Measurements from ENCODE around the gene OR52K2.
"Not testable (repeated sequence)": the region's sequence is repeated elsewhere in the genome, so short reads cannot be mapped to it uniquely, and the experiment has no call there.

OR52K2 gene

DNA sequence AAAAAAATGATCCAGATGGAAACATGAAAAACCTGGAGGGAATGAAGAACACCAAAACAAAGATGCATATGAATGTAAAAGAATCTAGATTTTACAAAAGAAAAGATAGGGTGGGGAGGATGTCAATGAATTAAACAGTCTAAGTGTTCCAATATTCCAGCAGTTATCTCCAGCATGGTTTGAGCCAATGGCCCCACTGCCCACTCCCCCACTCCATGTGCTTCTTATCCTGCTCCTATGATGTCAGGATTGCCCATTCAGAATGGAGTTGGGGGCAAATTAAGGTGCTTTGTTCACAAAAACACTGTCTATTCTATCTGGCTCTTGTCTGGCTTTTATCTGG is 32.1 kb downstream of the OR52K2 start:
- no peak for DNase-seq

DNA sequence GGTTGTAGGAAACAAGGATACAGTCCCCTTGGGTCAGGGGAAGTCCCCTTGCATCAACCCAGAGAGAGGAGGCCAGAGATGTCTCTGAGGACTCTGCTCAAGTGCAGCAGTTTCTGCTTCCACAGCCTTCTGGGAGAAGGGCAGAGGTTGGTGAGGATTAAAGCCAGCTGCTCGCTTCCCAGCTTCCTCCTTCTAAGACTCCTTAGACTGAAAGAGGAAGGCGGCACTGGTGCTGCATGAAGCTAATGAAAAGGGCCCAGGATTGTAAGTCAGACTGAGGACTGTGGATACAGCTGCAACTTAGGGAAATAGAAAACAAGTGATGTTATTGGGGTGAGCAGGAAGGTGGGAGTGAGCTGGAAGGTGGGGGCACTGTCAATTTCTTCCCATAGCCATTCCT is 33.4 kb downstream of the OR52K2 start, which contains the start of gene OR52K1:
OR52K1 (plus strand) TSS at position 202 of the 400 bp plus-strand sequence. CDS start 6,255 bp downstream, outside the sequence.
- no peak for DNase-seq

DNA sequence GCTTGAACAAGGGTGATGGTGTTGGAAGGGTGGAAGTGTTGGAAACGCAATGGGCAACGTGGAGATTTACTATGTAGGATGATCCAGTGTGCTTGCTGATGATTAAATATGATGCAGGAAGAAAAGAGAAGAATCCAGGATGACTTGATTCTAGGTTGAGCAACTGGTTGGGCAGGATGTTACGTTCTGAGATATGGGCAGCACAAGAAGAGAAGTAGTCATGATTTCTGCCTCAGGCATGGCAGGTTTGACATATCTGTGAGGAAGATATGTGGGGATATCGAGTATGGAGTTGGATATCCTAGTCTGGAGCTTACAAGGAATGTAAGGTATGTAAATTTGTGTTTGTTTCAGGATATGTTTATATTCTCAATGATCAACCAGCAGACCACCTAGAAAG is 35.2 kb downstream of the OR52K2 start:
- no peak for DNase-seq

DNA sequence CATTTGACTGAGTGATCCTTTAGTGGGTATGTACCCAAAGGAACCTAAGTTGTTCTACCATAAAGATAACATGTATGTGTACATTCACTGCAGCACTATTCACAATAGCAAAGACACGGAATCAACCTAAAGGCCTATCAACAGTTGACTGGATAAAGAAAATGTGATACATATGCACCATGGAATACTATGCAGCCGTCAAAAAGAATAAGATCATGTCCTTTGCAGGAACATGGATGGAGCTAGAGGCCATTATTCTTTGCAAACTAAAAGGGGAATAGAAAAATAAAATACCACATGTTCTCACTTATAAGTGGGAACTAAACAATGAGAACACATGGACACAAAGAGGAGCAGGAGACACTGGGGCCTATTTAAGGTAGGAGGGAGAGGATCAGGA is 42.3 kb downstream of the OR52K2 start:
- DNase-seq, result not testable (repeated sequence)

DNA sequence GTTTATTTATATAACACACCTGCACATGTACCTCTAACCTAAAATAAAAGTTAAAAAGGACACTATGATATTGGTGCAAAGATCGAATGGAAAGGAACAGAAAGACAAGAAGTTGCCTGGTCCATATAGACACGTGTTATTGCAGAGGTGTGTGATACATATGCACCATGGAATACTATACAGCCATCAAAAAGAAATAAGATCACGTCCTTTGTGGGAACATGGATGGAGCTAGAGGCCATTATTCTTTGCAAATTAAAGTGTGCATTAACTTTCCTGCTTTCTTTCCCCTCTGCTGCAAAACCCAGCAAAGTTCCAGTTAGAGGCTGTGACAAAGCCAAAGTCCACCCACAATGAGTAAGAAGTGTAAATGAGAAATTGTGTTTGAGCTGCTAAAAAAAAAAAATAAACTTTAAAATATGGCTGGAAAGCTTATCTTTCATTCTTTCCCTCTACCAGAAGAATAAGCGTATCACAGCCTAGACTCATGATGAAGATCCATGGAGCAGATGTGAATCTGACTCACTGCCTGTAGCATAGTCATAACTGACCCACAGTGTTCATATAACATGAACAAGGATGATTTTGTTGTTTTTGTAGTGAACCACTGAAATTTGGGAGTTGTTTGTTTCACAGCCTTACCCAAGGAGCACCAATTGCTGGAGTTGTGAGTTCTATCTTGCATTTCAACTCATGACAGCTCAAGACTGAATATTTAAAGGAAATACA is 42.9 kb downstream of the OR52K2 start:
- DNase-seq, result no peak

DNA sequence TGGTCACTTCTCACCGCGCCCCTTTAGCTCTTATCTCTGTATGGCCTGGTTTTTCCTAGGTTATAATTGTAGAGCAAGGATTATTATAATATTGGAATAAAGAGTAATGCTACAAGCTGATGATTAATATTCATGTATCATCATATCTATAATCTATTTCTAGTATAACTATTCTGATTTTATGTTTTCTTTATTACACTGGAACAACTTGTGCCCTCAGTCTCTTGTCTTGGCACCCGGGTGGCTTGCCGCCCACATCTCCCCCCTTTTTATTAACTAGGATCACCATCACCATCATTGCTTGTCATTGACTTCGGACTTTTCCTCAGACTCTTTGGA is 44.4 kb downstream of the OR52K2 start:
- no peak for DNase-seq

DNA sequence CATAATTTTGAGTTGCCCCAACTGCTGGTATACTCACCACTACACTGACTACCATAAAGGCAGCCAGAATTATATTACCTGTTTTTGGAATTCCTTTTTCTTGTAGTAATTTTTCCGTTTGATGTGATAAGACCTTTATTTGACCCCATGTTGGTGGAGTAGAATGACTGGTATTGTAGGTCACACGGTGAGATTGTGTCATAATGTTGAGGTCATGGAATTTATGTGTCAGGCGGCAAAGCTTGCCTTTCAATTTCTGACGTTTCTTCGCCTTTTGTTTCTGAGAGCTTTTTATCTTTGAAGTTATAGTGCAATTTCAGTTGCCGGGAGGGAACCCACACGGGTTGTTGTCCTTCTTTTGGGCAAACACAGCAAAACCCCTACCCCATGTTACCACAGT is 46.4 kb downstream of the OR52K2 start:
- DNase-seq, result no peak

DNA sequence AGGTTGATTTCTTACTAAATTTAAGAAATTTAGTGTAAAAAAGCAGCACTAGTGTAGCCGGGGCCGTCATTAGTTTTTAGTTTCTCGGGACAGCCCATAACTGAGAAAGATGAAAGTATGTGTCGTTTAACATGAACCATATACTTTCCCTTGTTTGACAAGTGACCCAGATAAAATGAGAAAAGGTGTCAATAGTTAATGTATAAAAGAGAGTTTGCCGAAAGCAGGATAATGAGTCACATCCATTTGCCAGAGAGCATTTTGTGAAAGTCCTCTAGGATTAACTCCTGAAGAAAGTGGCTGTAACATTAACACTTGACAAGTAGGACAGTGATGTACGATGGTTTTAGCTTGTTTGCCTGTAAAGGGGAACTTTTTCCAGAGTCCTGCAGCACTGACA is 46.9 kb downstream of the OR52K2 start:
- no peak for DNase-seq

DNA sequence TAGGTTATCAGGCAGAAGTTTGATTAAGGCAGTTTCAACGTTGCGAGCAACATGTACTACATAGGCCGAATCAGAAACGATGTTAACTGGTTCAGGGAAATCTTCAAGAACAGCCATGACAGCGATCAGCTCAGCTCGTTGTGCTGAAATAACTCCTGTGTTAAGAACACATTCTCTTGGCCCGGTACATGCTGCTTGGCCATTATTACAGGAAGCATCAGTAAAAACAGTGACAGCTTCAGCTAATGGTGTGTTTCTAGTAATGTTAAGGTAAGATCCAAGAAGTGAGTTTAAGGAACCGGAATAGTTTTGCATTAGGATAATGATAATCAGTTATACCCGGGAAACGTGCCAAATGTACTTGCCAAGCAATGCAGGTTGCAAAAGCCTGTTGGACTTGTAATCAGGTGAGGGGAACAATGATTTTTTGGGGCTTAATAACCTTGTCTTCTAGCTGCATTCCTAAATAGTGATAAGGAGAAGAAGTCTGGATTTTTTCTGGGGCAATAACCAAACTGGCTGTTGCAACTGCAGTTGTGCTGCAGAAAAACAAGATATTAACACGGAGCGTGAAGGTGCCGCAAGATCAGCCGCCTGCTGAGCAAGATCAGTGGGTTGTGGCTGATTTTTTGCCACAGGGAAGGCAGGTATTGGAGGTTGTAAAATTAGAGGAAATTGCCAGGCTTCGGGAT is 47.6 kb downstream of the OR52K2 start:
- DNase-seq, result no peak
